Stimulated activated CD4-positive, alpha-beta T cell treated with anti-CD3 and anti-CD28 coated beads, Interleukin-4, amount 100 ng/mL, for 24 hours (primary cell): ENCODE results near the gene PLPPR1.

Source experiments
- DNase-seq: peaks from one replicate; pipeline ENCODE4 v3.0.0-alpha.2; 2020

PLPPR1 gene

GRCh38 chr9:101128623-101129022 is 100.1 kb downstream of the PLPPR1 start:
- no peak for DNase-seq

GRCh38 chr9:101130054-101130453 is 101.5 kb downstream of the PLPPR1 start:
- no peak for DNase-seq

GRCh38 chr9:101131326-101131725 is 102.8 kb downstream of the PLPPR1 start:
- DNase-seq = no peak

- no peak for DNase-seq
Measured at GRCh38 chr9:101132801-101133200, 104.3 kb downstream of the PLPPR1 start.

- no peak for DNase-seq
Measured at GRCh38 chr9:101138509-101138908, 110.0 kb downstream of the PLPPR1 start.

- no peak for DNase-seq
Measured at GRCh38 chr9:101139082-101139481, 110.6 kb downstream of the PLPPR1 start.

- no peak for DNase-seq
Measured at GRCh38 chr9:101140764-101141163, 112.2 kb downstream of the PLPPR1 start.

- no peak for DNase-seq
Measured at GRCh38 chr9:101146508-101146907, 118.0 kb downstream of the PLPPR1 start.

GRCh38 chr9:101148344-101148743 is 119.8 kb downstream of the PLPPR1 start:
- DNase-seq = no peak

- DNase-seq = no peak
Measured at GRCh38 chr9:101158361-101158760, 129.8 kb downstream of the PLPPR1 start.

- no peak for DNase-seq
Measured at GRCh38 chr9:101162231-101162630, 133.7 kb downstream of the PLPPR1 start.

- DNase-seq = no peak
Measured at GRCh38 chr9:101165131-101165530, 136.6 kb downstream of the PLPPR1 start.

- DNase-seq = no peak
Measured at GRCh38 chr9:101167490-101168134, 139.1 kb downstream of the PLPPR1 start.

GRCh38 chr9:101172616-101173015 is 144.1 kb downstream of the PLPPR1 start:
- no peak for DNase-seq

GRCh38 chr9:101173907-101174306 is 145.4 kb downstream of the PLPPR1 start:
- no peak for DNase-seq

- DNase-seq = no peak
Measured at GRCh38 chr9:101176384-101176783, 147.9 kb downstream of the PLPPR1 start.

- DNase-seq = no peak
Measured at GRCh38 chr9:101184813-101185278, 156.3 kb downstream of the PLPPR1 start.

- DNase-seq = no peak
Measured at GRCh38 chr9:101191723-101192122, 163.2 kb downstream of the PLPPR1 start.

GRCh38 chr9:101197026-101197425 is 168.5 kb downstream of the PLPPR1 start:
- DNase-seq = no peak

- no peak for DNase-seq
Measured at GRCh38 chr9:101200852-101201251, 172.3 kb downstream of the PLPPR1 start.

GRCh38 chr9:101201630-101202029 is 173.1 kb downstream of the PLPPR1 start:
- DNase-seq = no peak

GRCh38 chr9:101209670-101210069 is 181.1 kb downstream of the PLPPR1 start:
- DNase-seq = no peak

GRCh38 chr9:101212661-101213060 is 184.1 kb downstream of the PLPPR1 start:
- DNase-seq = no peak

- DNase-seq = no peak
Measured at GRCh38 chr9:101219030-101219429, 190.5 kb downstream of the PLPPR1 start.

- DNase-seq = no peak
Measured at GRCh38 chr9:101220341-101220740, 191.8 kb downstream of the PLPPR1 start.
